NCI-H69 (cell line): ENCODE data around the gene CDH23.

Experiments used
- DNase-seq: peaks from one replicate; lab custom pipeline; 2025; lab: John Stamatoyannopoulos, UW

The CDH23 gene

GRCh38 chr10:71605263-71605962 lies 208.7 kb downstream of the CDH23 start:
- DNase-seq = no peak

- DNase-seq = no peak
These were observed 209.7 kb downstream of the CDH23 start for GRCh38 chr10:71606257-71607081.

- DNase-seq = peak; percentile 21
These were observed 210.3 kb downstream of the CDH23 start for GRCh38 chr10:71607082-71607443.

- DNase-seq = peak; percentile 74
These were observed 212.4 kb downstream of the CDH23 start for GRCh38 chr10:71608819-71609768.

GRCh38 chr10:71610651-71611050 lies 213.9 kb downstream of the CDH23 start:
- DNase-seq = no peak

GRCh38 chr10:71611131-71611530 lies 214.4 kb downstream of the CDH23 start:
- no peak for DNase-seq

GRCh38 chr10:71611709-71612422 lies 215.1 kb downstream of the CDH23 start:
- no peak for DNase-seq

GRCh38 chr10:71613261-71613777 lies 216.6 kb downstream of the CDH23 start:
- peak; percentile 16 for DNase-seq

GRCh38 chr10:71613877-71614276 lies 217.2 kb downstream of the CDH23 start:
- no peak for DNase-seq

- no peak for DNase-seq
These were observed 218.2 kb downstream of the CDH23 start for GRCh38 chr10:71614946-71615345.

- DNase-seq = no peak
These were observed 219.0 kb downstream of the CDH23 start for GRCh38 chr10:71615538-71616329.

GRCh38 chr10:71616817-71617654 lies 220.3 kb downstream of the CDH23 start:
- DNase-seq = no peak

GRCh38 chr10:71618176-71618575 lies 221.5 kb downstream of the CDH23 start:
- DNase-seq = no peak

GRCh38 chr10:71618598-71618997 lies 221.9 kb downstream of the CDH23 start:
- DNase-seq = no peak

- no peak for DNase-seq
These were observed 223.9 kb downstream of the CDH23 start for GRCh38 chr10:71620642-71621041.

- DNase-seq = no peak
These were observed 224.8 kb downstream of the CDH23 start for GRCh38 chr10:71621231-71622153.

- DNase-seq = no peak
These were observed 225.4 kb downstream of the CDH23 start for GRCh38 chr10:71622154-71622526.

- no peak for DNase-seq
These were observed 225.9 kb downstream of the CDH23 start for GRCh38 chr10:71622616-71623015.
